GM19193 (cell line): ENCODE data around the gene ZNF688.
A peak's percentile ranks its signal among the peaks of the same experiment; 100 is the strongest.

Source experiments
- POLR2A ChIP-seq: IDR thresholded peaks from 4 replicates; pipeline ENCODE4 v1.6.1; 2011; ENCODE audit not compliant: insufficient read depth, insufficient read length; ENCODE audit errors: extremely low read depth

ZNF688 gene

GRCh38 chr16:30551781-30552180 is 19.7 kb downstream of the ZNF688 start:
- TF ChIP-seq POLR2A = no peak

GRCh38 chr16:30548416-30549253 is 22.9 kb downstream of the ZNF688 start:
- no peak for TF ChIP-seq POLR2A

- no peak for TF ChIP-seq POLR2A
These were observed 25.4 kb downstream of the ZNF688 start for GRCh38 chr16:30546115-30546514.

GRCh38 chr16:30543067-30543466 is 28.4 kb downstream of the ZNF688 start:
- no peak for TF ChIP-seq POLR2A

- TF ChIP-seq POLR2A = no peak
These were observed 29.8 kb downstream of the ZNF688 start for GRCh38 chr16:30541502-30542329.

GRCh38 chr16:30539000-30539964 is 32.2 kb downstream of the ZNF688 start:
- TF ChIP-seq POLR2A = no peak

- TF ChIP-seq POLR2A = peak; percentile 49
These were observed 35.7 kb downstream of the ZNF688 start for GRCh38 chr16:30535777-30536190.

- no peak for TF ChIP-seq POLR2A
These were observed 36.3 kb downstream of the ZNF688 start for GRCh38 chr16:30535106-30535776.

- peak; percentile 79 for TF ChIP-seq POLR2A
These were observed 37.0 kb downstream of the ZNF688 start, which contains the start of gene ZNF747 for GRCh38 chr16:30534368-30535105. Gene ZNF747, minus strand, starts transcription at chr16:30534858. Its CDS starts 179 bp downstream, at chr16:30534679.

- TF ChIP-seq POLR2A = no peak
These were observed 37.7 kb downstream of the ZNF688 start for GRCh38 chr16:30533748-30534367.

- TF ChIP-seq POLR2A = no peak
These were observed 38.4 kb downstream of the ZNF688 start for GRCh38 chr16:30533146-30533522.

GRCh38 chr16:30532285-30533145 is 39.0 kb downstream of the ZNF688 start:
- TF ChIP-seq POLR2A = no peak
